ENCODE measurements around the gene MRPL4.

Gene MRPL4

GRCh38 chr19:10223488-10224213 lies 28.4 kb upstream of the MRPL4 start:
- no peak for TF ChIP-seq CTCF (IDR thresholded peaks at IDR 0.05; ENCODE audit: control insufficient read depth, extremely low read depth, insufficient read depth)
- H3K4me3 ChIP-seq (ENCODE audit: low read depth, low read length): no peak overlapping the region
- no peak for DNase-seq (ENCODE audit: low read depth)

GRCh38 chr19:10224337-10224736 lies 27.7 kb upstream of the MRPL4 start:
- TF ChIP-seq CTCF (IDR thresholded peaks at IDR 0.05; ENCODE audit: control insufficient read depth, extremely low read depth, insufficient read depth): no peak
- DNase-seq (ENCODE audit: low read depth): no peak
- H3K4me3 ChIP-seq (ENCODE audit: low read depth, low read length): no peak overlapping the region

GRCh38 chr19:10226021-10226375 lies 26.0 kb upstream of the MRPL4 start:
- H3K4me3 ChIP-seq (ENCODE audit: low read depth, low read length): no peak overlapping the region
- TF ChIP-seq CTCF (IDR thresholded peaks at IDR 0.05; ENCODE audit: control insufficient read depth, extremely low read depth, insufficient read depth): no peak
- no peak for DNase-seq (ENCODE audit: low read depth)

- no peak for DNase-seq (ENCODE audit: low read depth)
- no peak overlapping the region for H3K4me3 ChIP-seq (ENCODE audit: low read depth, low read length)
- no peak for TF ChIP-seq CTCF (IDR thresholded peaks at IDR 0.05; ENCODE audit: control insufficient read depth, extremely low read depth, insufficient read depth)
Measured at GRCh38 chr19:10226376-10227025, 25.5 kb upstream of the MRPL4 start.

- TF ChIP-seq CTCF (IDR thresholded peaks at IDR 0.05; ENCODE audit: control insufficient read depth, extremely low read depth, insufficient read depth): no peak
- H3K4me3 ChIP-seq (ENCODE audit: low read depth, low read length): no peak overlapping the region
- DNase-seq (ENCODE audit: low read depth): no peak
Measured at GRCh38 chr19:10227026-10227971, 24.7 kb upstream of the MRPL4 start.

- TF ChIP-seq CTCF (IDR thresholded peaks at IDR 0.05; ENCODE audit: control insufficient read depth, extremely low read depth, insufficient read depth): no peak
- no peak overlapping the region for H3K4me3 ChIP-seq (ENCODE audit: low read depth, low read length)
- DNase-seq (ENCODE audit: low read depth): no peak
Measured at GRCh38 chr19:10228393-10228792, 23.6 kb upstream of the MRPL4 start.
